SK-N-SH (cell line): ENCODE data around the gene IQCK. TPM values are rescaled to one million over a fixed set of nuclear protein-coding genes. Genes with fewer than 3 reads are reported as not detected.

Source experiments
- CTCF ChIA-PET: fragments of 300-600, 350-600 bp; formaldehyde crosslinking; extraction: SDS; loops from one replicate; lab custom pipeline; 2021; lab: Yijun Ruan, JAX
- POLR2A ChIA-PET: fragments of 350-600 bp; sonication (Branson Sonifier 250); formaldehyde crosslinking; extraction: SDS; loops from one replicate; lab custom pipeline; 2020; ENCODE audit warnings: antibody characterized with exemption, inconsistent platforms; lab: Yijun Ruan, JAX
- DNase-seq: peaks from one replicate; pipeline ENCODE4 v3.0.0; 2012
- H2AFZ ChIP-seq: fragments of 200-600 bp; sonication (generic); 2 replicates; pipeline ENCODE4 v1.8.1; 2016; ENCODE audit warnings: antibody characterized with exemption, mild to moderate bottlenecking, low read depth
- H3F3A ChIP-seq: fragments of 200-600 bp; sonication (generic); replicated peaks from 2 replicates; pipeline ENCODE3; 2016; ENCODE audit warnings: antibody characterized with exemption, mild to moderate bottlenecking; ENCODE audit not compliant: insufficient read depth
- H3K27ac ChIP-seq, 2 experiments: fragments of 200-500 bp in 1 of 2; fragments of 200-600 bp in 1 of 2; sonication (Bioruptor generic) in 1 of 2; sonication (generic), shearing (Covaris generic) in 1 of 2; 2 replicates each; pipeline versions ENCODE4 v1.5.1 to v1.6.1; 2014 to 2016; ENCODE audit warnings: low read depth in 2 of 2, inconsistent platforms in 1 of 2, low read length in 1 of 2, mild to moderate bottlenecking in 1 of 2, mixed read lengths in 1 of 2
- H3K27me3 ChIP-seq: fragments of 200-600 bp; sonication (generic), shearing (Covaris generic); 2 replicates; pipeline ENCODE4 v1.6.1; 2016; ENCODE audit warnings: mixed run types; ENCODE audit not compliant: insufficient read depth
- H3K36me3 ChIP-seq, 2 experiments: fragments of 200-500 bp in 1 of 2; fragments of 200-600 bp in 1 of 2; sonication (Bioruptor generic) in 1 of 2; sonication (generic) in 1 of 2; replicated peaks in 1 of 2; 2 replicates each; pipeline versions ENCODE3 to v1.5.1; 2014 to 2016; ENCODE audit warnings: low read length in 1 of 2, mild to moderate bottlenecking in 1 of 2; ENCODE audit not compliant: insufficient read depth in 2 of 2, control insufficient read depth in 1 of 2
- H3K4me1 ChIP-seq, 2 experiments: fragments of 200-500 bp in 1 of 2; fragments of 200-600 bp in 1 of 2; sonication (Bioruptor generic) in 1 of 2; sonication (generic), shearing (Covaris generic) in 1 of 2; 2 replicates each; pipeline versions ENCODE4 v1.5.1 to v1.6.1; 2014 to 2016; ENCODE audit warnings: low read depth in 1 of 2, low read length in 1 of 2, mixed run types in 1 of 2; ENCODE audit not compliant: insufficient read depth in 2 of 2, control insufficient read depth in 1 of 2
- H3K4me2 ChIP-seq: fragments of 200-600 bp; sonication (generic), shearing (Covaris generic); 2 replicates; pipeline ENCODE4 v1.6.1; 2017; ENCODE audit warnings: mixed run types
- H3K4me3 ChIP-seq, 2 experiments: fragments of 200-500 bp in 1 of 2; fragments of 200-600 bp in 1 of 2; sonication (Bioruptor generic) in 1 of 2; sonication (generic), shearing (Covaris generic) in 1 of 2; 2 replicates each; pipeline versions ENCODE4 v1.5.1 to v1.8.1; 2014 to 2016; ENCODE audit warnings: low read depth in 2 of 2, inconsistent platforms in 1 of 2, low read length in 1 of 2, mild to moderate bottlenecking in 1 of 2, mixed read lengths in 1 of 2, moderate library complexity in 1 of 2
- H3K79me2 ChIP-seq: fragments of 200-600 bp; sonication (generic); 2 replicates; pipeline ENCODE4 v1.8.1; 2017; ENCODE audit warnings: mild to moderate bottlenecking; ENCODE audit not compliant: insufficient read depth
- H3K9ac ChIP-seq: fragments of 200-600 bp; sonication (generic); 2 replicates; pipeline ENCODE4 v1.6.1; 2017; ENCODE audit warnings: mixed run types
- H3K9me2 ChIP-seq: fragments of 200-600 bp; sonication (generic); 2 replicates; pipeline ENCODE4 v1.6.1; 2017; ENCODE audit warnings: mixed run types
- H3K9me3 ChIP-seq: fragments of 200-600 bp; sonication (generic); 2 replicates; pipeline ENCODE4 v1.6.1; 2017; ENCODE audit warnings: mixed run types, mild to moderate bottlenecking, moderate library complexity
- H4K20me1 ChIP-seq: fragments of 200-600 bp; sonication (generic); 2 replicates; pipeline ENCODE4 v1.6.1; 2017; ENCODE audit warnings: mild to moderate bottlenecking, mixed run types; ENCODE audit not compliant: insufficient read depth
- ELF1 ChIP-seq: IDR thresholded peaks from 2 replicates; pipeline ENCODE4 v1.4.0; 2012
- EZH2phosphoT487 ChIP-seq: fragments of 200-600 bp; sonication (generic); IDR thresholded peaks from 2 replicates; pipeline ENCODE4 v1.6.1; 2017; ENCODE audit warnings: low read depth, mixed run types, mild to moderate bottlenecking, antibody characterized with exemption, moderate library complexity, borderline replicate concordance
- FOSL2 ChIP-seq: IDR thresholded peaks from 2 replicates; pipeline ENCODE4 v1.4.0; 2012; ENCODE audit warnings: low read depth, mild to moderate bottlenecking, moderate library complexity, borderline replicate concordance
- FOXM1 ChIP-seq: IDR thresholded peaks from 2 replicates; pipeline ENCODE4 v1.4.0; 2012; ENCODE audit warnings: low read depth, mild to moderate bottlenecking
- GABPA ChIP-seq: IDR thresholded peaks from 2 replicates; pipeline ENCODE4 v1.4.0; 2012; ENCODE audit warnings: low read depth, mild to moderate bottlenecking
- GATA2 ChIP-seq: sonication (generic); formaldehyde crosslinking; IDR thresholded peaks from 2 replicates; pipeline ENCODE4 v1.5.0; 2020; ENCODE audit warnings: mild to moderate bottlenecking, missing genetic modification reagents
- IRF3 ChIP-seq: fragments of 150-350 bp; IDR thresholded peaks from 2 replicates; pipeline ENCODE4 v1.6.1; 2016; ENCODE audit warnings: mild to moderate bottlenecking, low read depth, low read length
- NFIC ChIP-seq: IDR thresholded peaks from 2 replicates; pipeline ENCODE4 v1.4.0; 2012; ENCODE audit warnings: borderline replicate concordance
- NRF1 ChIP-seq: IDR thresholded peaks from 2 replicates; pipeline ENCODE4 v1.6.1; 2012; ENCODE audit warnings: low read depth, mild to moderate bottlenecking, low read length
- PBX3 ChIP-seq: IDR thresholded peaks from 2 replicates; pipeline ENCODE4; 2012
- POLR2AphosphoS5 ChIP-seq: IDR thresholded peaks from 2 replicates; pipeline ENCODE4 v1.6.1; 2012; ENCODE audit warnings: low read depth, low read length
- RAD21 ChIP-seq: IDR thresholded peaks from 2 replicates; pipeline ENCODE4 v1.6.1; 2012; ENCODE audit warnings: mild to moderate bottlenecking, low read length
- RCOR1 ChIP-seq: fragments of 150-350 bp; IDR thresholded peaks from 2 replicates; pipeline ENCODE4 v1.6.1; 2017; ENCODE audit warnings: antibody characterized with exemption, low read length
- RFX5 ChIP-seq: IDR thresholded peaks from 2 replicates; pipeline ENCODE4 v1.6.1; 2012; ENCODE audit warnings: mild to moderate bottlenecking, improper control_type of control experiment, low read length
- SMC3 ChIP-seq: IDR thresholded peaks from 2 replicates; pipeline ENCODE4 v1.6.1; 2012; ENCODE audit warnings: low read depth, low read length, improper control_type of control experiment
- TCF12 ChIP-seq: IDR thresholded peaks from 2 replicates; pipeline ENCODE4 v1.4.0; 2012
- TEAD4 ChIP-seq: IDR thresholded peaks from 2 replicates; pipeline ENCODE4 v1.4.0; 2012; ENCODE audit warnings: mild to moderate bottlenecking, borderline replicate concordance; ENCODE audit not compliant: insufficient read depth
- USF2 ChIP-seq: fragments of 150-350 bp; IDR thresholded peaks from 2 replicates; pipeline ENCODE4 v1.6.1; 2017; ENCODE audit warnings: antibody characterized with exemption, low read length, low read depth, borderline replicate concordance
- WGBS: methylation state at CpG from one replicate; pipeline ENCODE4 v1.1.6; 2017; ENCODE audit warnings: low lambda C conversion rate; 5-methylcytosine and 5-hydroxymethylcytosine counted together
- polyA plus RNA-seq, 3 experiments: library from polyadenylated mRNA; depleted of rRNA; stranded (reverse); fragments of >200 nt; gene quantifications; 2 replicates each; pipeline ENCODE4 v1.2.3, GENCODE V29; 2012

IQCK gene
- polyA plus RNA-seq, 1 of the 3 experiments (the other 2 are of a cell fraction) = 7.3 TPM

GRCh38 chr16:19722269-19722952, 4.3 kb downstream of the IQCK start:
- Histone ChIP-seq H3K36me3 (no peaks in the 10 kb centered on the region), H3K9me2 (no peaks in the 10 kb centered on the region), H3K27ac (no peak overlapping the region), H3K4me1 (peaks cover 0 to 2% of the 10 kb centered on the region in 2 experiments; a peak in 1 of 4 replicates), H3K9ac (no peak overlapping the region), H3F3A (no peaks in the 10 kb centered on the region), H3K9me3 (no peaks in the 10 kb centered on the region), H4K20me1 (no peaks in the 10 kb centered on the region), H3K4me2 (no peak overlapping the region), H3K4me3 (no peak overlapping the region), H3K79me2 (peaks cover 24% of the 10 kb centered on the region), H3K27me3 (no peaks in the 10 kb centered on the region), H2AFZ (no peak overlapping the region)
- CTCF ChIA-PET = interaction anchor here (0.7 to 1.9 kb wide), 4 partner anchors 13 to 164 kb away, joined by 3 to 6 read pairs (median 4); no protein-coding TSS in a partner anchor
- 94% methylated on average over 11 of the region's 11 CpGs for WGBS
- POLR2A ChIA-PET = no interaction called here
- TF ChIP-seq PBX3 (no peak), EZH2phosphoT487 (no peak), NFIC (no peak), SMC3 (no peak), RFX5 (no peak)
- DNase-seq = no peak

- ChIA-PET POLR2A (no interaction called here), CTCF (interaction anchor here (0.7 to 1.9 kb wide), 4 partner anchors 12 to 164 kb away, joined by 3 to 6 read pairs (median 3); no protein-coding TSS in a partner anchor)
- Histone ChIP-seq H4K20me1 (no peaks in the 10 kb centered on the region), H3K9ac (no peak overlapping the region), H2AFZ (no peak overlapping the region), H3K36me3 (no peaks in the 10 kb centered on the region), H3K4me3 (no peak overlapping the region), H3K27ac (no peak overlapping the region), H3K79me2 (peaks cover 18% of the 10 kb centered on the region), H3F3A (no peaks in the 10 kb centered on the region), H3K9me3 (no peaks in the 10 kb centered on the region), H3K4me2 (no peak overlapping the region), H3K4me1 (peaks cover 0 to 2% of the 10 kb centered on the region in 2 experiments; a peak in 1 of 4 replicates), H3K9me2 (no peaks in the 10 kb centered on the region), H3K27me3 (no peaks in the 10 kb centered on the region)
- DNase-seq = no peak
- WGBS = 85% methylated on average over 7 of the region's 7 CpGs
- TF ChIP-seq USF2 = no peak
- TF ChIP-seq RAD21 = no peak
- TF ChIP-seq POLR2AphosphoS5 = no peak
- no peak for TF ChIP-seq IRF3
- TF ChIP-seq SMC3 = no peak
- no peak for TF ChIP-seq RCOR1
- no peak for TF ChIP-seq ELF1
- TF ChIP-seq FOXM1 = no peak
- no peak for TF ChIP-seq GABPA
- no peak for TF ChIP-seq NRF1
- no peak for TF ChIP-seq GATA2
- no peak for TF ChIP-seq TCF12
- TF ChIP-seq TEAD4 = no peak
- TF ChIP-seq FOSL2 = no peak
These were observed 4.9 kb downstream of the IQCK start for GRCh38 chr16:19722981-19723380.
